Inflammatory macrophage treated with lipopolysaccharide for 1 hour (primary cell): Measurements from ENCODE around the gene MTERF4.
A peak's percentile ranks its signal among the peaks of the same experiment; 100 is the strongest.

Experiments used
- DNase-seq, 2 donors: peaks; one replicate each; pipeline ENCODE4 v3.0.0-alpha.2; 2020 to 2022

MTERF4 gene

DNA sequence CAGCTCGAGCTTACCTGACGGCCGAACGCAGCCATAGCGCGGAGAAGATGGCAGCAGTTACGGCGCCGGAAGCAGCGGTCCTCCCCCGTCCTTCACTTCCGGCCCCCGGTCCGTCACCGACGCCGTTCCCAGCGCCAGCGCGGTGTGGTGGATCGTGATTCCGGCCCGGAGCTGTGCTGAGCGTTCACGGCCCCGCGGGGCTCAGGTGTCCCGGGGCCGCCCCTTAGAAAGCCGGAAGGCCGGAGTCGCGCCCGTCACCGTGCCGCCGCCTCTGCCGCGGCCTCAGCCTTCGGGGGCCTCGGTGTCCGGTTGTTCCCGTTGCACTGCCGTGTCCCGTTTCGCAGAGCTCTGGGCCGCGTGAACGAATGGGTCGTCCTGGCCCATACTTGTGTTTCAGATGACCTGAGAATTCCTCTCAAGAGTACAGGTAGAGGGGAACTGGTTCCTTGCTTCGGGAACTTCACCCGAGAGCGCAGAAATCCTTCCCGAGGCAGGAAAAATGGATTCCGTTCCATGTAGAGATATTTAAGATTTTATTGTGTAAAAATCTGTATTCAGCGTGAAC lies at the start of gene MTERF4:
MTERF4 (minus strand) TSS at position 49 of the 565 bp plus-strand sequence; CDS start at position 35, 14 bp downstream.
- peak; percentile 72 to 91 for DNase-seq

DNA sequence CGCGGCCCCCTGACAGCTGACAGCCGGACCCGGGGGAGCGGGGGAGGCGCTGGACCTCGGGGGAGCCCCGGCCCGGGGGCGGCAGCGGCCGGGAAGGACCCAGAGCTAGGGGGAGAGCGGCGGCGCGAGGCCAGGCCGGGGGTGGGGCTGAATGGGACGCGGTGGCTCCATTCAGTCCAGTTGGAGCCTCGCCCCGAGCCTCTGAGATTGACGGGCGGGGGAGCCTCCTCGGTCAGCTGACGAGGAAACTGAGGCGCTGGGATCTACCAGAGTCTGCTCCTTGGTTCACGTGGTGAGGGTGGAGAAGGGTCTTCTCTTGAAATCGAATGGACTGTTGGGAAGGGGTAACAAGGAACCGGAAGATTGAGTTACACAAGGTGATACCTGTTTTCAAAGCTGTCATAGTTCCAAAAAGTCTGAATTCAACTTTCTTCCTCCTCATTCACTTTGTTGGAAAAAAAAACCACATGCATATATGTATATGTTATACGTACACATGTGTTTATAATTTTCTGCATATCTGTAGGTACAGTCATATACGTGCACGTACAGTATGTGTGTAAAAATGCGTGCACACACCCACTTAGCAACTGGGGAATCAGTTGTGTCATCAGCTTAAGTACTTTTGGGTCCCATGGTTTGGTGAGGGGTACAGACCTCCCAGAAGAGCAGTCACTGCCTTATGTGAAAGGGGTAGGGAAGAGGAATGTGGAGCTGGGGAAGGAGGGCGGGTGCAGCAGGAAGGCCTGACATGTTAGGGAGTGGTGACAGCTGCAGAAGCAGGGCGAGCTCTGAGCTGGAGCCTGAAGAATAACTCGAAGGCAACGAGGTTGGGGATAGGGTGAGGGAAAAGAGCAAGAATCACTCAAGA lies 48.8 kb upstream of the MTERF4 start:
- peak in 1 of 2 donors; percentile 44 for DNase-seq

- peak; percentile 93 for DNase-seq
Measured at GRCh38 chr2:241149925-241150659, 48.0 kb upstream of the MTERF4 start, which contains the start of gene PPP1R7. Gene PPP1R7, plus strand, starts transcription at chr2:241150467. Its CDS starts 29 bp downstream, at chr2:241150496.

DNA sequence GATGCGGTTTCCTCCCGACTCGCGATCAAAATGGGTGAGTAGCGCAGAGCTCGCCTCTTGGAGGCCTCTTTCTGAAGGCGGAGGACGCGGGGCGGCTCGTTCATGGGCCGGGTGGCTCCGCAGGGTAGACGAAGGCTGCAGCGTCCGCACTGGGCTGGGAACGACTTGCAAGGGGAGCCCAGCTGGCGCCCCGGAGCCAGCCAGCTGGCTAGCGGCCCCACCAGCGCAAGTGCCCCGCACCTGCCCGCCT lies 47.5 kb upstream of the MTERF4 start:
- no peak for DNase-seq

- peak; percentile 91 to 93 for DNase-seq
Measured at GRCh38 chr2:241148891-241149674, 47.0 kb upstream of the MTERF4 start, which contains the start of gene PASK. Gene PASK, minus strand, starts transcription at chr2:241149472. Its CDS starts 6,440 bp downstream, at chr2:241143032.

- no peak for DNase-seq
Measured at GRCh38 chr2:241148239-241148638, 46.2 kb upstream of the MTERF4 start.

DNA sequence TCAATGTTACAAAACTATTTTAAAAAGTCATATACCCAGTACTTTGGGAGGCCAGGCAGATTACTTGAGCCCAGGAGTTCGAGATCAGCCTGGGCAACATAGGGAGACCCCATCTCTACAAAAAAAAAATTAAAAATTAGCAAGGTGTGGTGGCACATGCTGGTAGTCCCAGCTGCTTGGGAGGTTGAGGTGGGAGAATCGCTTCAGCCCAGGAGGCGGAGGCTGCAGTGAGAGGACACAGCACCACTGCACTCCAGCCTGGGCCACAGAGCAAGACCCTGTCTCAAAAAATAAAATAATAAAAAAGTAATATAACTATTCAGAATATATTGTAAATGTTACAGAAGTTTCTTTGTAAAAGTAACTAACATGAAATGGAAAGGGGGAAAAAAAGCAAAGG lies 45.2 kb upstream of the MTERF4 start:
- no peak for DNase-seq

GRCh38 chr2:241146286-241146685 lies 44.2 kb upstream of the MTERF4 start:
- DNase-seq = no peak

DNA sequence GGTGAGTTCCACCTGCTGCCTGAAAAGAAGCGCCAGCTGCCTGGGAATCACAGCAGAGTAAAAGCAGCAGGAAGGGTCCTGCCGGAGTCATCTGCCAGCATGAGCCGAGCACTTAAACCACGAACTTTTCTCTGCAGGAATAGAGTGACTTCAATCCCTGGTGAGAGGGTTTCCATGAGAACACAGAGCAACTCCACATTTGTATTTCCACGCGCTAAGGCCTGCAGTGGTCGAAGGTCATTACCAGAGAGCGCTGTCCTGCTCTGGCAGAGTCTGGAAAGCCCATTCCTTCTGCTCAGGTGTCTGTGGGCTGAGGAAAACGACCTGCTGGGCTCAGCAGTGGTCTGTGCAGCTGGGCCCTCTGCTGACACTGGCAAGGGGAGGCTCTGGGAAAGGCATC lies 40.5 kb upstream of the MTERF4 start:
- no peak for DNase-seq

DNA sequence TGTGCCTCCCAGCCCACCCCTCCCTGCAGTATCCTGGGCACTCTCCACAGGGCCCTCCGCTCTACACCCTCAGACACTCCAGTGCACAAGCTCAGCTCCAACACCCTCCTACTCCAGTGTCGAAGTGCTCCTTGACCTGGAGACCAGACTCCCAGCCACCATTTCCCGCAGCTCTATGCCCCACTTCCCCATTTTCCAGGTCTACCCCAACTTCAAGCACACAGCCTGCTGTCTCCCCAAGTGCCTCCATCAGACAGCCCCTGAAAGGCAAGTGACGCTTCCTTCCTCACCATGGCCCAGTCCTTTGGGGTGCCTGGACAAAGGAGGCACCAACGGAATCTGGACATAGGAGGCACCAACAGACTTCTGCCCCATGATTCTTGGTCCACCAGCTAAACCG lies 40.0 kb upstream of the MTERF4 start:
- DNase-seq = no peak

- no peak for DNase-seq
Measured at GRCh38 chr2:241141214-241141770, 39.2 kb upstream of the MTERF4 start.

DNA sequence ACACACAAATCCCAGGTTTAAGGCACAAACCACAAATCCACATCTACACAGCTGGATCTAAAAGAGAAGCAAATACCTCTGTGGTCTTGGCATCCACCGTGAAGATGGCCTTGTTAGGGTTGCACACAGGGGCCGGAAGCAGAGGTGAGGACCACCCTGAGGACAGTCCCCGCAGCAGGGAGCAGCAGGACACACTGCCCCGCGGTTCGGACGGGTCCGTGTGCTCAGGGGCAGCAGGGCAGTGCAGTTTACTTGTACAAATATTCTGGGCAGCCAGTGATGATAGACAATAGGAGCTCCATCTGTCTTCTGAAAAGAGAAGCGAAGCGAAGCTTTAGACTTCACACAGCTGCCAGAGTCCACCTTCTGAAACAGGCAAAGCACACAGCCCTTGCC lies 38.4 kb upstream of the MTERF4 start:
- no peak for DNase-seq

DNA sequence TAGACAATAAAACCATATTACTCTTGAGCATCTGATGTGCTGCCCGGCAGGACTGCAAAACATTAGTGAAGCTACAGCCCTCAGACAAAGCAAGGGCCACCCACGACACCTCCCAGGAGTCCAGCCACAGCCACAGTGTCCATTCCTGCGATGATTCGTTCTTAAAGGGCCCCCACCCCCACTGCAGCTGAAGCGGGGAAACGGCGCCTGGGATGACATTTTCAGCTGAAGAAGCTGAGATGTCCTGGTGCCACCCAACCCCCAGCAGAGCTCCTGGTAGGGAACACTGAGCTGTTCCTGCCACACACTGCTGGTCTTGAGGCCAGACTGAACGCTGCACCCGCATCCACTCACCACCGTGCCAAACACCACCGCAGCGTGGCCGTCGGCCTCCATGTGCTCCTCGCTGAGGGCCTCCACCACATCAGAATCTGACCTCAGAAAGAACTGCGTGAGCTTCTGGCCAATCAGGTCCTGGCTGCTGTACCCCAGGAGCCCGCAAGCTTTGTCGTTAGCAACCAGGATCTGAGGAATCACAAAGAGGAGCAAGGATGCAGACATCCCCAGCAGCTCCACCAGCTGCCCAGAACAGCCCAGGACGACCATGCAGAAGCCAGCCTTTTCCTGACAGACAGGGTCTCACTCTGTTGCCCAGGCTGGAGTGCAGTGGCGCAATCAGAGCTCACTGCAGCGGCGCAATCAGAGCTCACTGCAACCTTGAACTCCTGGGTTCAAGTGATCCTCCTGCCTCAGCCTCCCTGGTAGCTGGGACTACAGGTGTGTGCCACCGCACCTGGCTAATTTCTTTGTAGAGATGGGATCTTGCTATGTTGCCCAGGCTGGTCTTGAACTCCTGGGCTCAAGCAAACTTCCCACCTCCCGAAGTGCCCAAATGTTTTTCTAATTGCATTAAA lies 37.7 kb upstream of the MTERF4 start:
- no peak for DNase-seq

GRCh38 chr2:241138471-241138870 lies 36.4 kb upstream of the MTERF4 start:
- no peak for DNase-seq

DNA sequence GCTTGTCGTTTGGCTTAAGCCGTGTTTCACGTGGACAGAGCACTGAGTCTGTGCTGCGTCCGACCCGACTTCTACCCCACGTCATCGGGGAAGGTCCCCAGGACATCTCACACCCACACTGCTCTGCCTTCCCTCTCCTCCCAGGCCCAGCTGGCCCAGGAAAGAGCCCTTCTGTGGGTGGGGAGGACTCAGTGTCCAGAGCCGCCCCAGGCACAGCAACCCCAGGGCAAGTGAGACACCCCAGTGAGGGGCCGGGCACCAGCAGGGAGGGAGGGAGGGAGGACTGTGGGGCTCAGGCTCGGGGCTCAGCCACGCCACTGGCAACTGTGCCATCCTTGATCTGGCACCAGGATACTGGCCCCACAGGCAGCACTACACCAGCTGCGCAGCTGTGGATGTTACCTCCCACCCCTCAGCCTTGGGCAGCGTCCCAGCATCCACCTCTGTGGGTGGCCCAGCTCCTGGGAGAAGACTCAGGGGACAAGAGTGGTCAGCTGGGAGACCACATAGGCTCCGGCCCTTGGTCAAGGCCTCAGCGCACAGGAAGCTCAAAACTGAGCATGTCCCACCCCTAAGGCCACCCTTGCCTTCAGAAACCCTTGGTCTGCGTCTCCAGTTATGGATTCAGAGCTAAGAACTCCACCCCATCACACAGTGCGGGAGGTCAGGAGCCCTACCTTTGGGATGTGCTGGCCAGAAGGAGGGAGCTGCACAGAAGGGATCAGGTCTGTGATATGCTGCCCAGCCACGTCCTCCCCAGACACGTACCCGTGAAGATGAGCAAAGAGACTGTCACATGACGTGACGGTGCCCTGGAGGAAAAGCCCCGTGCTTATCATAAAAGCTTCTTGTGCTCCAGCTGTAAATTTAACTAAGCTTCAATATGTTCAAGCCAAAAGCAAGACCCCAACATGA lies 35.4 kb upstream of the MTERF4 start:
- no peak for DNase-seq

DNA sequence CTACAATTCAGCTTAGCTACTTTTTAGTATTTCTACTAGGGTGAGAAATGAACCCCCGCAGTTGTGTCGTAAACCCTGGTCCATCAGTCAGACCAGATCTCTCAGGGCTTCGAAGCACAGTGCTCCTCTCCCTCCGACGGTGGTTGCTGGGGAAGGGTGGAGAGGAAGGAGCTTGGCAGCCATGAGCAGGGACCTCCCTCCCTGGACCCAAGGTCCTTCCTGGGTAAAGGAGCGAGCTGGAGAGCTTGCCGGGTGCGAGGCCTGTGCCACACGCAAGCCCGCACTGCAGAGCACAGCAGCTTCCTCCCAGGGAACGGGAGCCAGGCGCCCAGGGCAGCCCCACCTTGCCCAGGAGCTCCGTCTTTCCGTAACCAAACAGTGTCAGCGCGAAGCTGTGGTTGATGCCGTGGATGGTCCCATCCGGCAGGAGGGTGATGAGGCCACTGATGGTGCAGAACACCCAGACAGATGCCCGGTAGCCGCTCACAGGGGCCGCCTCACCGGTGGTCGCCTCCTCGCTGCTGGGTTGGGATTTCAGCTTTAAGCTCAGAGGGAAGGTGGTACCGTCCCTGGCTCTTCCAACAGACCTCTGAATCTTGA lies 34.7 kb upstream of the MTERF4 start:
- DNase-seq = no peak

DNA sequence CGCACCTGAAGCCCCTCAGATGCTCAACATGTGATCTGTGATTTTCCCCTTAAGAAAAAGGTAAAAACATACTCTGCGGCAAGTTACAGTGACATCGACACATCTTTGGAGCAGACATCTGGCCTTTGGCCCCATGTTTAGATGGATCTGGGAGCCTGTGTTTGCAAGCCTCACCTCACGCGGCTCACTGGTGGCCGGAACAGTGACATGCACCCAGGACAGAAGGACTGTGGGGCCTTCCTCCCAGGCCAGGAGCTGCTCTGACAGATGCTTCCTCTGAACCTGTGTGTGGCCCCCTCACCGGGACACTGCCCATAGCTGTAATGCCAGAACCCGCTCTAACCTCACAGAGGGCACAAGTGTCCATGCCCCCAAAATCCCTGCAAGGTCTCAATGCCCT lies 34.1 kb upstream of the MTERF4 start:
- no peak for DNase-seq

DNA sequence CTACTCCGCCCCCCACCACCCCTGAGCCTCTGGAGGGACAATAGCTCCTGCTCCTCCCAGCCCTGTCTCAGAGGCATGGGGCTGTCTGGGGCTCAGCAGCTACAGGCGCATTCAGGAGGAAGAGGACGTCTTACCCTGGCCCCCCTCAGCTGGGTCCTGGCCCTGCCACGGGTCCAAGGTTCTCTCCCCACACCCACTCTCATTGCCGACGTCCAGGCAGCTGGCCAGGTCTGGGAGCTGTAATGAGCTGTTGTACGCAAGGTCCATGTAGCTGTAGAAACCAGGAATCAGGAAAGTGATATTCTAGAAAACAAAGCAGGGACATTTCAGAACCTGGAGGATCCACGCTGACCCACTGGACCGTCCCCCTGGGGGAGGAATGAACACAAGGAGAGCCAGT lies 33.6 kb upstream of the MTERF4 start:
- DNase-seq = no peak

GRCh38 chr2:241134711-241135110 lies 32.6 kb upstream of the MTERF4 start:
- DNase-seq = no peak

- no peak for DNase-seq
Measured at GRCh38 chr2:241133436-241133820, 31.3 kb upstream of the MTERF4 start.
